Subcutaneous abdominal adipose tissue (tissue), 5 donors: ENCODE results near the gene DPP6.

Experiments
- H3K27ac ChIP-seq: one replicate; pipeline ENCODE4 v1.7.0; 2013; ENCODE audit warnings: low read depth, mild to moderate bottlenecking, inconsistent platforms, low read length, moderate library complexity
- H3K27me3 ChIP-seq, 5 donors: one replicate each; pipeline ENCODE4 v1.7.0; 2013; ENCODE audit warnings: low read length in 5 of 5, inconsistent platforms in 1 of 5; ENCODE audit not compliant: control insufficient read depth in 5 of 5, insufficient read depth in 4 of 5
- H3K36me3 ChIP-seq, 5 donors: one replicate each; pipeline ENCODE4 v1.7.0; 2013; ENCODE audit warnings: low read length in 5 of 5; ENCODE audit not compliant: control insufficient read depth in 5 of 5, insufficient read depth in 5 of 5
- H3K4me1 ChIP-seq, 5 donors: one replicate each; pipeline ENCODE4 v1.7.0; 2013; ENCODE audit warnings: low read length in 5 of 5, mild to moderate bottlenecking in 3 of 5, moderate library complexity in 1 of 5; ENCODE audit not compliant: control insufficient read depth in 5 of 5, insufficient read depth in 5 of 5
- H3K4me3 ChIP-seq, 5 donors: one replicate each; pipeline ENCODE4 v1.7.0; 2013; ENCODE audit warnings: low read length in 5 of 5, low read depth in 1 of 5
- H3K9ac ChIP-seq, 5 donors: one replicate each; pipeline ENCODE4 v1.7.0; 2013; ENCODE audit warnings: low read length in 5 of 5, mild to moderate bottlenecking in 4 of 5, moderate library complexity in 3 of 5
- H3K9me3 ChIP-seq, 5 donors: one replicate each; pipeline ENCODE4 v1.7.0; 2013; ENCODE audit warnings: low read length in 5 of 5; ENCODE audit not compliant: control insufficient read depth in 5 of 5
- donor health status: healthy.
- donor health status: healthy.
- donor health status: healthy.
- donor health status: healthy.
- donor health status: healthy.

DPP6 gene

DNA sequence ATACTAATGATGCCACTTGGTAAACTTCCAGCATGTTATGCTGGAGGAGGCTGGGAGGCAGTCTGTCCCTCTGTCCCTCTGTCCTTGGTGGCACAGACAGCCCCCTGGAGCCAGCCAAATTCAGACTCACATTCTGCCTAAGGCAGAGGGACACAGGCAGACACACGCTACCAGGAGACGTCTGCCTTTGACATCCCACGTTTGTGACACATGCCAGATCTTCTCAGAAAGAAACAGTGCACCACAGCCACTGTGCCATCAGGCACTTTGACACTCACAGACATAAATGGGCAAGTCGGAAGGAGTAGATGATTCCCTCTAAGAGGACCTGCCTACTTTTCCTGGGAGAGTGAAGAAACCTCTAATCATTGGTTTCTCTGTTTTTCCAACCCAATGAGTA is 467.0 kb downstream of the DPP6 start:
- Histone ChIP-seq H3K9ac (no peak overlapping the region), H3K4me3 (no peak overlapping the region), H3K27me3 (no peaks in the 10 kb centered on the region), H3K4me1 (no peaks in the 10 kb centered on the region), H3K9me3 (peaks cover 0 to 4% (median 3%) of the 10 kb centered on the region in 5 donors), H3K27ac (no peak overlapping the region), H3K36me3 (no peaks in the 10 kb centered on the region)

DNA sequence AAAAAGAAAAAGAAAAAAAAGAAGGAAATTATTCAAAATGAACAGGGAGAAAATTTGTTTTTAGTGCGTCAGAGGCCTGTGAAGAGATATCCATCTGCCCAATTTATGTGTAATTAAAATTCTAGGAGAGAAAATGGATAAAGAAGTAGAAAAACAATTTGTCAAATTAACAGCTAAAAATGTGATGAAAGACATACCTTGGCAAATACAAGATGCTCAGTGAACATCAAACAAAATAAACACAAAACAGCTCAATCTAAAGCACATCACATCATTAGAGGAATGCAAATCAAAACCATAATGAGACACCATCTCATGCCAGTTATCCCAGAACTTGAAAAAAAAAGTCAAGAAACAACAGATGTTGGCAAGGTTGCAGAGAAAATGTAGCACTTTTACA is 477.9 kb downstream of the DPP6 start:
- no peak overlapping the region for H3K27ac ChIP-seq
- no peak overlapping the region for H3K4me3 ChIP-seq
- no peaks in the 10 kb centered on the region for H3K27me3 ChIP-seq
- H3K9ac ChIP-seq: no peak overlapping the region
- H3K9me3 ChIP-seq: peaks cover 0 to 6% (median 3%) of the 10 kb centered on the region in 5 donors
- H3K36me3 ChIP-seq: no peaks in the 10 kb centered on the region
- no peaks in the 10 kb centered on the region for H3K4me1 ChIP-seq

DNA sequence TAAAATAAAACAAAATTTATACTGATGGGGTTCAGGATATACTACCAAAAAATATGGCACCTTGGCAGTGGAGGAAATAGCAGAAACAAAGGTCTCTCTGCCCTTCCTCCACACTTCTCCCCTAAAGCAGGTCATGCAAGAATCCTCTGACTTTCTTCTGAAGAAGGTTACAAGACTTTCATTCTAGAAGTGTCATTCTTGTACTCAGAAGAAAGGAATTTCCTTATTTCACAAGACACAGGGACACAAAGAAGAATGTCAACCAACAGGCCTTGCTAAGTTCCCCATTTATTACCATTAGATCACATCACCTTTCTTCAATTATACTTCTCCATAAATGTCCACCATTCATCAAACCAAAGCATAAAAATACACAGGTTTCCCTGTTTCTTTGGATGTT is 480.6 kb downstream of the DPP6 start:
- Histone ChIP-seq H3K9ac (no peak overlapping the region), H3K36me3 (no peaks in the 10 kb centered on the region), H3K27ac (no peak overlapping the region), H3K4me1 (no peaks in the 10 kb centered on the region), H3K4me3 (no peak overlapping the region), H3K9me3 (peaks cover 0 to 6% (median 3%) of the 10 kb centered on the region in 5 donors), H3K27me3 (no peaks in the 10 kb centered on the region)

DNA sequence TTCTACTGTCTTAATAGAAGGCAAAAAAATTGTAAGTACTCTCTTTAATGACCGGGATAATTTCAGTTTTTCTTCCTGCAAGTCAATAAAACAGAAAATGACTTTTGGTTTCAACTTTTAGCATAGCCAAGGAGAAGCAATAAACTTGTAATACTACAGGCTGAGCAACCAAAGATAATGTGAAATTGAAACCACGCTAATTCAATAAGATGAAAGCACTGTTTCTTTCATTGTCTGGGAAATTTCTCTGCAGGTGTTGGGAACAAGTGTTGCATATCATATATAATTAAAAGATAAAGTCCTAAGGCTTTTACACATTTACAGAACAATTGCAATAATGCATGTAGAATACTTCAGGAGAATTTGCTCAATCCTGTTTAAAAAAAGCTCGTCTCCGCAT is 488.4 kb downstream of the DPP6 start:
- no peak overlapping the region for H3K9ac ChIP-seq
- no peak overlapping the region for H3K27ac ChIP-seq
- no peak overlapping the region for H3K4me3 ChIP-seq
- no peaks in the 10 kb centered on the region for H3K36me3 ChIP-seq
- H3K27me3 ChIP-seq: no peaks in the 10 kb centered on the region
- H3K9me3 ChIP-seq: no peaks in the 10 kb centered on the region
- H3K4me1 ChIP-seq: no peaks in the 10 kb centered on the region

DNA sequence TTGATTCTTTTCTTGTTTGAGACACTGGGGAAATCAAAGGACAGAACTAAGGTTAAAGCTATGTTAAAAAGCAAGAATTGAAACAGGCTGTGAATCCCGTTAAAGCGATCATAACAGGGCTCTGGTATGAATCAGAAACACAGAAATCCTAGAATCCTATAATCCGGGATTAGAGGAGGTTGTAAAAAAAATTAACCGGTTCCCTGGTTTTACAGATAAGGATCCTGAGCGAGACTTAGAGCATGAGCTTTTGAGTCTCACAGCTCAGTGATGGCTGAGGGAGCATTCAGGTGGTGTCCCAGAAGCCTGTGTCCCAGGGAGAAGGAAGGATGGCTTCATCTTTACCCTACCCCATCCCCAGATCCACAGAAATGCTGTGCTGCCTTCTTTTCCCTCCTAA is 489.4 kb downstream of the DPP6 start:
- Histone ChIP-seq H3K36me3 (no peaks in the 10 kb centered on the region), H3K9me3 (no peaks in the 10 kb centered on the region), H3K9ac (no peak overlapping the region), H3K27ac (no peak overlapping the region), H3K4me1 (no peaks in the 10 kb centered on the region), H3K4me3 (no peak overlapping the region), H3K27me3 (no peaks in the 10 kb centered on the region)

DNA sequence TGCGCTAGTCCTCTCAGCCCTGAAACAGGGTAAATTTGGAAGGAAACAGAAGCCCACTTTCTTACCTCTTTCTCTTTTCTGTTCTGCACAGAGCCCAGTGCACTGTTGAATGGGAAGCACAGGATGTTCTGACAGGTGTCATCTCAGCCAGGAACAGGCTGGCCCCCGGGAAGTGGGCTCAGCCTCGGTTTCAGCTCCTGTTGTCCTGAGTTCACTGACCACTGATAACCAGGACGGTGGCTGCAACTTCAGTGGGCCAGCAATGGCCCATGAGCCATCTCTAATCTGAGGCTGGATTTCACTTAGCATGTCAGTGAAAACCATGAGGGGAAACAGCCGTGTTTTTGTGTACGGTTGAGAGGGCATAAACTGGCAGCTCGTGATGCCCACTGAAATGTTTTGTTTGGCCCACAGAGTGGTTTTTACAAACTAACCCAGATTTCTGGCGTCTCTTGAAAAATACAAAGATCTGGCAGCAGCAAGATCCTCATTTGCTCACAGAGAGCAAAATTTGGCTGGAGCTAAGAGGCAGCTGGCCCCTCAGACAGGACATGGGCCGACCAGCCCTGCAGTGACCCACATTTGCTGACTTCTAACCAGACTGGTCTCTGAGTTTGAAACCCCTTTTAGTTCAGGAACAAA is 494.9 kb downstream of the DPP6 start:
- Histone ChIP-seq H3K9me3 (no peaks in the 10 kb centered on the region), H3K4me1 (no peaks in the 10 kb centered on the region), H3K27me3 (no peaks in the 10 kb centered on the region), H3K27ac (no peak overlapping the region), H3K9ac (no peak overlapping the region), H3K4me3 (no peak overlapping the region), H3K36me3 (no peaks in the 10 kb centered on the region)

DNA sequence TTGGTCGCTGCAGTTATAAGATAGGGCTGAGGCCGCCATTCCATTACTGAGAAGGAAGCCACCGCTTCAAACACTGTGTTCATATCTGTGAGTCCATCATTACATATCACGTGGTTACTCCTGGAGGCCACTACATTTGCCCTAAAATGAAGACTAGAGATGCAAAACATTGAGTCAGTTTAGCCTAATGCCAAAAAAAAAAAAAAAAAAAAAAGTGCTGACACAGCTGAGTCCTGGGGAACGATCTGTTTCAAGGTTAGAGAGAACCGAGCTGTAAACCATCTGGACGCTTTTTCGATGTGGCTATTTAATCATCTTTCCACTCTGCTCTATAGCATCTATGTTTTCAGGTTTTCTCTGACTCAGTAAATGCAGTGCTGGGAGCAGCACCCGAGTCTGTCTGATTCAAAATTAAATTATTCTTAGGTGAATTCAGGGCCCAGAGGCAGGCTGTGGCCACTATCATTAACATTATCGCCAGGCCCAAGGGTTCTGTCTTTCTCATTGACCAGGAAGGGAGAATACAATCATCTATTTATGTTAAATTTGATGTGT is 501.6 kb downstream of the DPP6 start:
- Histone ChIP-seq H3K9me3 (no peaks in the 10 kb centered on the region), H3K27me3 (no peaks in the 10 kb centered on the region), H3K4me1 (no peaks in the 10 kb centered on the region), H3K36me3 (no peaks in the 10 kb centered on the region), H3K4me3 (no peak overlapping the region), H3K9ac (no peak overlapping the region), H3K27ac (no peak overlapping the region)

DNA sequence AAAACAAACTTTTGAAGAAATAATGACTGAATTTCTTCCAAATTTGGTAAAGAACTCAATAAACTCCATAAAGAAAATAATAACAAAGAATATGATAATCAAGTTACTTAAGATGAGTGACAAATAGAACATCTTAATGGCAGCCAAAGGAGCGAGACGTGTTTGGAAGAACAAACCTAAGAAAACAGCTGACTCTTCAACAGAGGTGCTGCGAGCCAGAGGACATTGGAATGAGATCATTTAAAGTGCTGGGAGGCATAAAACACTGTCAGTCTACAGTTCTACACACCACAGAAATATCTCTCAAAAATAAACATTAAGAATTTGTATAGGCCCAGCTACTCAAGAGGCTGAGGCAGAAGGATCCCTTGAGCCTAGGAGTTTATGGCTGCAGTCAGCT is 507.3 kb downstream of the DPP6 start:
- Histone ChIP-seq H3K27ac (no peak overlapping the region), H3K36me3 (no peaks in the 10 kb centered on the region), H3K27me3 (no peaks in the 10 kb centered on the region), H3K9me3 (peaks cover 0 to 3% (median 0%) of the 10 kb centered on the region in 5 donors), H3K4me3 (no peak overlapping the region), H3K9ac (no peak overlapping the region), H3K4me1 (no peaks in the 10 kb centered on the region)

DNA sequence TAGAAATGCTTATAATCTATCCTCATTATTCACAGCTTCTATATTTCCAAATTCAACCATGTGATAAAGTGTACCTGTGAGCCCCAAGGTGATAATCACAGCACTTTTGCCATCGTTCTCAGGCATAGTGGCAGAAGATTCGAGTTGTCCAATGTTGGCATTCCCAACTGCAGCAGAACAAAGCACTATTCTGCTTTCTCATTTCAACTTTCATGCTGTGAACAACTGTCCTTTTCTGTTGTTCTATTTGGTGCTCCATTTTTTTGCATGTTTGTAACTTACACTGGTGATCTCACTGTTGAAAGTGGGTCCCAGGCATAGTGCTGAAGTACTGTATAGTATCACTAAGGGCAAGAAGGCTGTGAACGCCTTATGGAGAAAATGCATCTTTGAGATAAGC is 512.5 kb downstream of the DPP6 start:
- Histone ChIP-seq H3K27me3 (no peaks in the 10 kb centered on the region), H3K36me3 (no peaks in the 10 kb centered on the region), H3K4me1 (no peaks in the 10 kb centered on the region), H3K9me3 (peaks cover 0 to 3% (median 0%) of the 10 kb centered on the region in 5 donors), H3K9ac (no peak overlapping the region), H3K4me3 (no peak overlapping the region), H3K27ac (no peak overlapping the region)

DNA sequence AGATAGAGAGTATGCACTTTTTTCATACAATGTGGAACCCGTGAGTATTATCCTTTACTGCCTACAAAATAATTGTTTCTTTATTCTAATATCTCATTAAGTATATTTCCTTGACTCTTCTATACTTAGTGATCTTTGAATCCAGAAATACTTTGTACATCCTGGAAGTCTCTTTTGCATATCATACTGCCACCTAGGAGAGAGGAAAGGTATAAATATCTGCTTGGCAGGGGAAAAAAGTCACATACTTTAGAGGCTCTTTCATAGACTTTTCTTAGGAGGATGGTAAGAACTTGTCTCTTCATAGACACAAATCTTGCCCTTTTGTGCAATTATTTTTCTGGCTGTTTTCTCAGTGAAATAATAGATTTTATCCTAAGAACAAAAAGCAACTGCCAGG is 514.7 kb downstream of the DPP6 start:
- H3K4me3 ChIP-seq: no peak overlapping the region
- H3K27ac ChIP-seq: no peak overlapping the region
- H3K4me1 ChIP-seq: no peaks in the 10 kb centered on the region
- no peaks in the 10 kb centered on the region for H3K27me3 ChIP-seq
- no peak overlapping the region for H3K9ac ChIP-seq
- no peaks in the 10 kb centered on the region for H3K36me3 ChIP-seq
- peaks cover 0 to 3% (median 0%) of the 10 kb centered on the region in 5 donors for H3K9me3 ChIP-seq
